Left ventricle myocardium inferior (tissue), 1 donor: ENCODE data around the gene CCIN. TPM values are rescaled to one million over a fixed set of nuclear protein-coding genes. Genes with fewer than 3 reads are reported as not detected.

Source experiments
- DNase-seq: peaks from one replicate; pipeline ENCODE4 v3.0.0-alpha.2; 2020
- H3K27ac ChIP-seq: fragments of 200-600 bp; replicated peaks from 2 replicates; pipeline ENCODE4 v1.8.0; 2021
- H3K27me3 ChIP-seq: fragments of 200-600 bp; 2 replicates; pipeline ENCODE4 v1.8.0; 2021; ENCODE audit warnings: low read depth
- H3K36me3 ChIP-seq: fragments of 200-600 bp; 2 replicates; pipeline ENCODE4 v1.8.0; 2021
- H3K4me1 ChIP-seq: fragments of 200-600 bp; 2 replicates; pipeline ENCODE4 v1.8.0; 2021
- H3K4me3 ChIP-seq: fragments of 200-600 bp; 2 replicates; pipeline ENCODE4 v1.8.0; 2021; ENCODE audit warnings: mild to moderate bottlenecking, moderate library complexity
- H3K9me3 ChIP-seq: fragments of 200-600 bp; replicated peaks from 2 replicates; pipeline ENCODE4 v1.8.0; 2021
- intact Hi-C: fragments of 100-400 bp; cut with micrococcal nuclease; formaldehyde crosslinking; loops from one replicate; pipeline ENCODE4 v1.11.0; 2022
- total RNA-seq: library from RNA; stranded (reverse); fragmentation: NEBNext Ultra II Directional; extraction: Animal tissue kit (Norgen Biotek cat#: 25700); gene quantifications from one replicate; pipeline ENCODE4 v1.2.1, GENCODE V29; 2021
- TF ChIP-seq, protein P1 (sequence below): fragments of 200-600 bp; IDR thresholded peaks from 2 replicates; pipeline ENCODE4 v1.8.0; 2021; ENCODE audit warnings: antibody characterized with exemption, mild to moderate bottlenecking, borderline replicate concordance
- donor health status: DM: no; HTN: yes; CAD: no; lungs with severe emphysema.

The CCIN gene
- total RNA-seq, 1 donor from 2014 or later: not detected

DNA sequence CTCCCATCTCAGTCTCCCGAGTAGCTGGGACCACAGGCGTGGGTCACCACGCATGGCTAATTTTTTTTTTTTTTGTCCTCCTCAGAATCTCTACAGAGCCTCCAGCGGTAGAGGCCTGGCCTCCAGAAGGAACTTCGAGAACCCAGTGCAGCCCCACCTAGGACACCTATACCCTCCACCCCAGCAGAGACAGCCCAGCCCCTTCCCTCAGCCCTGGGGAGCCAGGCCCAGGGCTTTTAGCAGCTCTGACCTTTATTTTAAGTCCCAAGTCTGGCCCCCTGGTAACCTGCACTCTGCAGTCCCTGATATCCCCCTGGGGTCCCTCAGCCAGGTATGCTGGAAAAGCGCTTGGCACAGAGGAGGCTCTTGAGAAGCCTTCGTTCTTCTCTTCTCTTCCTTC, 27.4 kb upstream of the CCIN start:
- Histone ChIP-seq H3K36me3 (no peaks in the 10 kb centered on the region), H3K27me3 (peaks cover 12% of the 10 kb centered on the region), H3K27ac (peak overlapping the region; percentile 70), H3K4me1 (peaks cover 42% of the 10 kb centered on the region), H3K4me3 (no peak overlapping the region), H3K9me3 (peaks cover 6% of the 10 kb centered on the region)
- no peak for DNase-seq
- intact Hi-C loops: no loop called here
- TF ChIP-seq, protein P1, sequence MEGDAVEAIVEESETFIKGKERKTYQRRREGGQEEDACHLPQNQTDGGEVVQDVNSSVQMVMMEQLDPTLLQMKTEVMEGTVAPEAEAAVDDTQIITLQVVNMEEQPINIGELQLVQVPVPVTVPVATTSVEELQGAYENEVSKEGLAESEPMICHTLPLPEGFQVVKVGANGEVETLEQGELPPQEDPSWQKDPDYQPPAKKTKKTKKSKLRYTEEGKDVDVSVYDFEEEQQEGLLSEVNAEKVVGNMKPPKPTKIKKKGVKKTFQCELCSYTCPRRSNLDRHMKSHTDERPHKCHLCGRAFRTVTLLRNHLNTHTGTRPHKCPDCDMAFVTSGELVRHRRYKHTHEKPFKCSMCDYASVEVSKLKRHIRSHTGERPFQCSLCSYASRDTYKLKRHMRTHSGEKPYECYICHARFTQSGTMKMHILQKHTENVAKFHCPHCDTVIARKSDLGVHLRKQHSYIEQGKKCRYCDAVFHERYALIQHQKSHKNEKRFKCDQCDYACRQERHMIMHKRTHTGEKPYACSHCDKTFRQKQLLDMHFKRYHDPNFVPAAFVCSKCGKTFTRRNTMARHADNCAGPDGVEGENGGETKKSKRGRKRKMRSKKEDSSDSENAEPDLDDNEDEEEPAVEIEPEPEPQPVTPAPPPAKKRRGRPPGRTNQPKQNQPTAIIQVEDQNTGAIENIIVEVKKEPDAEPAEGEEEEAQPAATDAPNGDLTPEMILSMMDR: no peak

- TF ChIP-seq, protein P1: no peak
- peaks cover 6% of the 10 kb centered on the region for H3K9me3 ChIP-seq
- DNase-seq: no peak
- H3K4me1 ChIP-seq: peaks cover 35% of the 10 kb centered on the region
- peak overlapping the region; percentile 37 for H3K4me3 ChIP-seq
- H3K27me3 ChIP-seq: peaks cover 3% of the 10 kb centered on the region
- H3K36me3 ChIP-seq: no peaks in the 10 kb centered on the region
- H3K27ac ChIP-seq: peak overlapping the region; percentile 70
- intact Hi-C loops: no loop called here
These were observed 26.5 kb upstream of the CCIN start for GRCh38 chr9:36142510-36143244.

DNA sequence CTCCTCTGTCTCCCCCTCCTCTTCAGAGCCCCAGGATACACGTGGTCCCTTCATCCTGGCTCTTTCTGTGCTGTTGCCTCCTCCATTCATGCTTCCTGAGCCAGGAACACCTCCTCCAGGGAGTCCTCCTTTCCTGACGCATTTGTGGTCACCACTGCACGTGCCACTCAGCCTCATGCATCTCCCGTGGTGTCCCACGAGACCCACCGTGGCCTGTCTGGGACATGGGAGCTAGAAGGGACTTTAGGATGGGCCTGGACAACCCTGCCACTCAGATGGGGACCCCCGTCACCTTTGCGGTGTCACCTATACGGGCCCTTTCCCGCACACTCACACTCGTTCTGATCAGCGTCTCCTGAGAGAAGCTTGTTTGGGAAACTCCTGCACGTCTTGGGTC, 25.9 kb upstream of the CCIN start:
- intact Hi-C loops: no loop called here
- DNase-seq: no peak
- Histone ChIP-seq H3K27me3 (no peaks in the 10 kb centered on the region), H3K9me3 (peaks cover 6% of the 10 kb centered on the region), H3K36me3 (no peaks in the 10 kb centered on the region), H3K4me1 (peaks cover 36% of the 10 kb centered on the region), H3K27ac (peak overlapping the region; percentile 70), H3K4me3 (peak overlapping the region; percentile 37)
- TF ChIP-seq, protein P1: no peak

GRCh38 chr9:36144309-36145232, 24.6 kb upstream of the CCIN start:
- Histone ChIP-seq H3K4me3 (no peak overlapping the region), H3K36me3 (no peaks in the 10 kb centered on the region), H3K4me1 (peaks cover 50% of the 10 kb centered on the region), H3K27me3 (no peaks in the 10 kb centered on the region), H3K9me3 (peaks cover 6% of the 10 kb centered on the region), H3K27ac (no peak overlapping the region)
- TF ChIP-seq, protein P1: no peak
- intact Hi-C loops: no loop called here
- DNase-seq: no peak

- intact Hi-C loops: no loop called here
- Histone ChIP-seq H3K27me3 (no peaks in the 10 kb centered on the region), H3K9me3 (peaks cover 6% of the 10 kb centered on the region), H3K4me1 (peaks cover 57% of the 10 kb centered on the region), H3K27ac (no peak overlapping the region), H3K36me3 (no peaks in the 10 kb centered on the region), H3K4me3 (no peak overlapping the region)
- DNase-seq: no peak
- TF ChIP-seq, protein P1: no peak
These were observed 23.2 kb upstream of the CCIN start for GRCh38 chr9:36145970-36146369.
